PC-3 (cell line): Measurements from ENCODE around the gene KCNQ1. TPM values are rescaled to one million over a fixed set of nuclear protein-coding genes. Genes with fewer than 3 reads are reported as not detected.

ENCODE experiments used
- ATAC-seq: fragments of 200-7000 bp; cut with Tn5 transposase; 2 replicates; pipeline ENCODE4 v1.9.1; 2020; ENCODE audit warnings: mild to moderate bottlenecking, moderate library complexity
- BruUV-seq: library from RNA; stranded (reverse); fragments of 400-500 nt; replicated peaks from 2 replicates; lab custom pipeline; 2021; lab: Mats Ljungman, UMichigan
- CTCF ChIA-PET: fragments of 300-600 bp; sonication (Branson Sonifier 250); formaldehyde crosslinking; loops from one replicate; lab custom pipeline; 2022; ENCODE audit warnings: antibody characterized with exemption; lab: Charles Lee
- POLR2A ChIA-PET: fragments of 300-600 bp; sonication (Branson Sonifier 250); formaldehyde crosslinking; loops from one replicate; lab custom pipeline; 2022; ENCODE audit warnings: antibody characterized with exemption; ENCODE audit not compliant: unreplicated experiment; lab: Charles Lee
- DNase-seq: peaks from one replicate; pipeline ENCODE4 v3.0.0-alpha.2; 2015
- H2AFZ ChIP-seq: fragments of 300-600 bp; sonication (generic); 2 replicates; pipeline ENCODE4 v1.6.0; 2016; ENCODE audit warnings: antibody characterized with exemption, low read length
- H3F3A ChIP-seq: fragments of 300-600 bp; sonication (generic); one replicate; pipeline ENCODE4 v1.6.0; 2017; ENCODE audit warnings: antibody characterized with exemption, low read length, control low read depth, mild to moderate bottlenecking; ENCODE audit not compliant: unreplicated experiment
- H3K27ac ChIP-seq: fragments of 300-600 bp; sonication (generic); 2 replicates; pipeline ENCODE4 v1.5.1; 2016; ENCODE audit warnings: mild to moderate bottlenecking, low read length
- H3K27me3 ChIP-seq: fragments of 300-600 bp; sonication (generic); 2 replicates; pipeline ENCODE4 v1.6.1; 2016; ENCODE audit warnings: low read length, mixed read lengths
- H3K36me3 ChIP-seq: fragments of 300-600 bp; sonication (generic); 2 replicates; pipeline ENCODE4 v1.6.1; 2016; ENCODE audit warnings: low read depth, mixed run types, low read length, mixed read lengths
- H3K4me1 ChIP-seq: fragments of 300-600 bp; sonication (generic); 2 replicates; pipeline ENCODE4 v1.5.1; 2016; ENCODE audit warnings: low read length; ENCODE audit not compliant: insufficient read depth
- H3K4me2 ChIP-seq: fragments of 300-600 bp; sonication (generic); 2 replicates; pipeline ENCODE4 v1.6.0; 2016; ENCODE audit warnings: low read length
- H3K4me3 ChIP-seq: fragments of 300-600 bp; sonication (generic); 2 replicates; pipeline ENCODE4 v1.5.1; 2016; ENCODE audit warnings: mild to moderate bottlenecking, low read length, mixed read lengths
- H3K79me2 ChIP-seq: fragments of 300-600 bp; sonication (generic); 2 replicates; pipeline ENCODE4 v1.6.1; 2017; ENCODE audit warnings: low read length, mixed read lengths
- H3K9ac ChIP-seq: fragments of 300-600 bp; sonication (generic); 2 replicates; pipeline ENCODE4 v1.6.0; 2016; ENCODE audit warnings: mild to moderate bottlenecking, low read length
- H3K9me2 ChIP-seq: fragments of 300-600 bp; sonication (generic); replicated peaks from 2 replicates; pipeline ENCODE4 v1.6.1; 2016; ENCODE audit warnings: mixed run types, low read length, mixed read lengths
- H3K9me3 ChIP-seq: fragments of 300-600 bp; sonication (generic); 2 replicates; pipeline ENCODE4 v1.6.1; 2016; ENCODE audit warnings: low read length, mixed read lengths
- H4K20me1 ChIP-seq: fragments of 300-600 bp; sonication (generic); 2 replicates; pipeline ENCODE4 v1.6.1; 2016; ENCODE audit warnings: low read length, mixed read lengths
- EZH2 ChIP-seq: fragments of 300-600 bp; sonication (generic); IDR thresholded peaks from one replicate; pipeline ENCODE4 v1.6.1; 2017; ENCODE audit warnings: antibody characterized with exemption, mild to moderate bottlenecking, low read length; ENCODE audit not compliant: unreplicated experiment
- EZH2phosphoT487 ChIP-seq: fragments of 300-600 bp; sonication (generic); IDR thresholded peaks from 2 replicates; pipeline ENCODE4 v1.6.1; 2018; ENCODE audit warnings: mild to moderate bottlenecking, antibody characterized with exemption, low read length, borderline replicate concordance
- intact Hi-C: fragments of 100-400 bp; cut with micrococcal nuclease; formaldehyde crosslinking; loops from 2 replicates; pipeline ENCODE4 v1.9.0; 2023
- total RNA-seq: library from RNA; depleted of rRNA; stranded (reverse); fragments of >200 nt; gene quantifications from 2 replicates; pipeline ENCODE4 v1.2.3, GENCODE V29; 2014
- TF ChIP-seq, protein P1 (sequence below): fragments of 300-600 bp; sonication (generic); conservative IDR thresholded peaks from 2 replicates; pipeline ENCODE4 v1.5.1; 2017; ENCODE audit warnings: antibody characterized with exemption, low read depth, mild to moderate bottlenecking, low read length

The KCNQ1 gene
- total RNA-seq, 1 experiment from 2014 or later, result 0.40 TPM

DNA sequence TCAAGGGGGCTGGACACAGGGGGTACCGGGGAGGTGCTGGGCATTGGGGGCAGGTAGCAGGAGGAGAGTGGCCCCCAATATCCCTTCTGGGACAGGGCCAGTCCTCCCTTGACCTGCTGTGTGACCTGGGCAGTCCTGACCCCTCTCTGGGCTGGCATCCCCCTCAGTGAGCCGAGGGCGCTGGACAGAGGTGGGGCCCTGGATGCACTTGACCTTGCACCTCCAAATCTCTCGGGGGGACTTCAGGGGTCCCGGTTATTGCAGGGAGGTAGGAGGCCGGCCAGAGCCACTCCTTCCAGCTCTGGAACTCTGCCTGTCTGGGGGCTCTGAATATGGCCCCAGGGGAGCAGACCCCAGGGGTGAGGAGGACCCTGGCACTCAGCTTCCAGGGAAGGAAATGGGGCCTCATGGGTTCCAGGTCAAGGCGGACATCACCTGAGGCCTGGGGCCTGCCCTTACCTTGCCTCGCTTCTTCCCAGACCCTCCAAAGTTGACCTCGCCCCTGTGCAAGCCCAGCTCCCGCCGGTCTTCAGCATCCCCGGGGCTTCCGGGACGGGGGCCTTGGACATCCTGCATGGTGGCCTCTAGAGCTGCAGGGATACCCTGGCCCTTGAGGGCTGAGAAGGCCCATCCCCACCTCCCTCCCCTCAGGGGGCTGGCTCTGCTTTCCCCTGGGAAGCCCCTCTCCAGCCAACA is 22.2 kb upstream of the KCNQ1 start:
- CTCF ChIA-PET, result no interaction called here
- no TSS peak for BruUV-seq
- Histone ChIP-seq H3K27me3 (no peaks in the 10 kb centered on the region), H3K4me1 (0 out of 2 replicates have a peak, but pooled peaks cover 3% of the 10 kb centered on the region), H4K20me1 (no peaks in the 10 kb centered on the region), H3K9me2 (no peaks in the 10 kb centered on the region), H3K36me3 (no peaks in the 10 kb centered on the region), H3K27ac (no peak overlapping the region), H3K4me3 (no peak overlapping the region), H3F3A (no peaks in the 10 kb centered on the region), H3K4me2 (no peak overlapping the region), H2AFZ (no peak overlapping the region), H3K9me3 (no peaks in the 10 kb centered on the region), H3K79me2 (no peaks in the 10 kb centered on the region), H3K9ac (no peak overlapping the region)
- TF ChIP-seq EZH2 (no peak), EZH2phosphoT487 (no peak)
- TF ChIP-seq, protein P1, sequence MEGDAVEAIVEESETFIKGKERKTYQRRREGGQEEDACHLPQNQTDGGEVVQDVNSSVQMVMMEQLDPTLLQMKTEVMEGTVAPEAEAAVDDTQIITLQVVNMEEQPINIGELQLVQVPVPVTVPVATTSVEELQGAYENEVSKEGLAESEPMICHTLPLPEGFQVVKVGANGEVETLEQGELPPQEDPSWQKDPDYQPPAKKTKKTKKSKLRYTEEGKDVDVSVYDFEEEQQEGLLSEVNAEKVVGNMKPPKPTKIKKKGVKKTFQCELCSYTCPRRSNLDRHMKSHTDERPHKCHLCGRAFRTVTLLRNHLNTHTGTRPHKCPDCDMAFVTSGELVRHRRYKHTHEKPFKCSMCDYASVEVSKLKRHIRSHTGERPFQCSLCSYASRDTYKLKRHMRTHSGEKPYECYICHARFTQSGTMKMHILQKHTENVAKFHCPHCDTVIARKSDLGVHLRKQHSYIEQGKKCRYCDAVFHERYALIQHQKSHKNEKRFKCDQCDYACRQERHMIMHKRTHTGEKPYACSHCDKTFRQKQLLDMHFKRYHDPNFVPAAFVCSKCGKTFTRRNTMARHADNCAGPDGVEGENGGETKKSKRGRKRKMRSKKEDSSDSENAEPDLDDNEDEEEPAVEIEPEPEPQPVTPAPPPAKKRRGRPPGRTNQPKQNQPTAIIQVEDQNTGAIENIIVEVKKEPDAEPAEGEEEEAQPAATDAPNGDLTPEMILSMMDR, result no peak
- POLR2A ChIA-PET, result no interaction called here
- no peak for ATAC-seq
- intact Hi-C loops, result loop anchor here (10.0 kb wide), 1 partner anchor 462 kb away; the partner anchor contains the start of gene CDKN1C
- DNase-seq, result no peak

DNA sequence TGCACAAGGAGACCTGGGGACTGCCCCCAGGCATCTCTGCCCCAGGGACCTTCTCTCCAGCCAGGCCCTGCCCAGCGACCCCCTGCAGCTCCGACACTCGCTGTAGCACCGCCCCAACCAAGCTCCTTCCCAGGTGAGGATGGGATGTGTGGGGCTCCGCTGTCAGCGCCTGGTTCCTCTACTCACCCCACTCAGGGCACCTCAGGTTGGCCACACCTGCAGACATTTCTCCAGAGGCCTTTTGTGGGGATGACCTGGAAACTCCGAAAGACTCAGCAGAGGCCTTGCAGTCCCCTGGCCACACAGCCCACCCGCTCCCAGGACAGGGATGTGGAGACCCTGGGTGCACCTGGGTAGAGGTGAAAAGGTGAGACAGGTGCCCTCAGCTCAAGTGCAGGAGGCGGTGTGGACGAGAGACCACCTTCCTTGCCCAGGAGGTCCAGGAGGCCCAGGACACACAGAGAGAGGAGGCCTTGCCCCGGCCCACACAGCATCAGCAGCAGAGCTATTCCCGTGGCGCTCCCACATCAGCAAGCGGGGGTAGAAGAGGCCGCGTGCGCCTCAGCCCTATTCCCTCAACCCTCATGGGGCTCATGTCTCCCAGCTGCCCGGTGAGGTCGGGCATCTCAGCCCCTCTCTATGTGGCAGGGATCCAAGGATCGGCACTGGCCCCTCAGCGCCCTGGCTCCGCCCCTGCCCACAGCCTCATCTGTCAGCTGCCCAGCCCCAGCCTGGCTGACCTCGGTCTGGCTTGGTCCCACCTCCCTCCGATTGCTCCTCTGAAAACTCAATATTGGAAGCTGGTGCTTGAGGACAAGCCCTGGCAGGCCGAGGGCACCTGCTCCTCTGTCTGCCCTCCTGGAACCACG is 21.4 kb upstream of the KCNQ1 start:
- Histone ChIP-seq H3K9me3 (no peaks in the 10 kb centered on the region), H3K9ac (no peak overlapping the region), H3K4me3 (no peak overlapping the region), H3K79me2 (no peaks in the 10 kb centered on the region), H4K20me1 (no peaks in the 10 kb centered on the region), H3K9me2 (no peaks in the 10 kb centered on the region), H3K4me1 (0 out of 2 replicates have a peak, but pooled peaks cover 3% of the 10 kb centered on the region), H3F3A (no peaks in the 10 kb centered on the region), H3K27ac (no peak overlapping the region), H3K4me2 (no peak overlapping the region), H2AFZ (no peak overlapping the region), H3K27me3 (no peaks in the 10 kb centered on the region), H3K36me3 (no peaks in the 10 kb centered on the region; the same call in 1 of the 2 replicates)
- TF ChIP-seq, protein P1, result no peak
- TF ChIP-seq EZH2 (no peak), EZH2phosphoT487 (no peak)
- intact Hi-C loops, result loop anchor here (10.0 kb wide), 1 partner anchor 461 kb away; the partner anchor contains the start of gene CDKN1C
- ChIA-PET POLR2A (no interaction called here), CTCF (no interaction called here)
- BruUV-seq, result no TSS peak
- ATAC-seq (no peak), DNase-seq (no peak)
